Left lobe of liver (tissue), 2 donors: Measurements from ENCODE around the gene WASHC1. TPM values are rescaled to one million over a fixed set of nuclear protein-coding genes. Genes with fewer than 3 reads are reported as not detected.
A peak's percentile ranks its signal among the peaks of the same experiment; 100 is the strongest.
"Not testable (repeated sequence)": the region's sequence is repeated elsewhere in the genome, so short reads cannot be mapped to it uniquely, and the experiment has no call there.

Experiments used
- ATAC-seq: fragments of 200-7000 bp; cut with Tn5 transposase; one replicate; pipeline ENCODE4 v1.9.1; 2020; ENCODE audit warnings: mild to moderate bottlenecking, moderate library complexity
- DNase-seq: peaks from one replicate; pipeline ENCODE4 v3.0.0-alpha.2; 2020; ENCODE audit warnings: low spot score
- total RNA-seq: library from RNA; stranded (reverse); gene quantifications from one replicate; pipeline ENCODE4 v1.2.1, GENCODE V29; 2021
- donor health status: DM: no; HTN: no; CAD: no; lungs with moderate emphysema.
- donor health status: DM: no; HTN: yes; CAD: no.

Gene WASHC1, protein sequence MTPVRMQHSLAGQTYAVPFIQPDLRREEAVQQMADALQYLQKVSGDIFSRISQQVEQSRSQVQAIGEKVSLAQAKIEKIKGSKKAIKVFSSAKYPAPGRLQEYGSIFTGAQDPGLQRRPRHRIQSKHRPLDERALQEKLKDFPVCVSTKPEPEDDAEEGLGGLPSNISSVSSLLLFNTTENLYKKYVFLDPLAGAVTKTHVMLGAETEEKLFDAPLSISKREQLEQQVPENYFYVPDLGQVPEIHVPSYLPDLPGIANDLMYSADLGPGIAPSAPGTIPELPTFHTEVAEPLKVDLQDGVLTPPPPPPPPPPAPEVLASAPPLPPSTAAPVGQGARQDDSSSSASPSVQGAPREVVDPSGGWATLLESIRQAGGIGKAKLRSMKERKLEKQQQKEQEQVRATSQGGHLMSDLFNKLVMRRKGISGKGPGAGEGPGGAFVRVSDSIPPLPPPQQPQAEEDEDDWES
- total RNA-seq = 4.9 TPM

DNA sequence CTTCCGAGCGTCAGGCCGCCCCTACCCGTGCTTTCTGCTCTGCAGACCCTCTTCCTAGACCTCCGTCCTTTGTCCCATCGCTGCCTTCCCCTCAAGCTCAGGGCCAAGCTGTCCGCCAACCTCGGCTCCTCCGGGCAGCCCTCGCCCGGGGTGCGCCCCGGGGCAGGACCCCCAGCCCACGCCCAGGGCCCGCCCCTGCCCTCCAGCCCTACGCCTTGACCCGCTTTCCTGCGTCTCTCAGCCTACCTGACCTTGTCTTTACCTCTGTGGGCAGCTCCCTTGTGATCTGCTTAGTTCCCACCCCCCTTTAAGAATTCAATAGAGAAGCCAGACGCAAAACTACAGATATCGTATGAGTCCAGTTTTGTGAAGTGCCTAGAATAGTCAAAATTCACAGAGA lies at the start of gene WASHC1:
TSS of gene WASHC1 (minus strand) at position 101 of the 400 bp plus-strand sequence. CDS start 4,457 bp downstream, outside the sequence.
- not testable (repeated sequence) for DNase-seq, ATAC-seq

DNA sequence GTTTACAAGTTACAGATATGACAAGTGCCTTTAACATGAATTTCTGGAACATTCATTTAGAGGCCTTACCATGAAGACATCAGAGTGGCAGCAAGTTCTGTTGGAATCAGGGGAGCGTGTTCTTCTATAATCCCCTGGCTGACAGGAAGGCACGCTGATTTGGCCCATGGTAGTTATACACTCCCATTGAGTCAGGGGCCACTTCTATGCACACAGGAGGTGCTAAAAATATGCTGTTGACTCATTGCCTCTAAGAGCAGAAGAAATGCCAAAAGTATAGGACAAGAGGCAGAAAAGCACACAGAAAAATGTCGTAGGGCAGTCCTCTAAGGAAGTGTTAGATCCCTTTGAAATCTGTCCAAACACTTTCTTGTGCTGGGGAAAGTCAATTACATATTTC lies 49.1 kb upstream of the WASHC1 start:
- ATAC-seq, DNase-seq: not testable (repeated sequence)

DNA sequence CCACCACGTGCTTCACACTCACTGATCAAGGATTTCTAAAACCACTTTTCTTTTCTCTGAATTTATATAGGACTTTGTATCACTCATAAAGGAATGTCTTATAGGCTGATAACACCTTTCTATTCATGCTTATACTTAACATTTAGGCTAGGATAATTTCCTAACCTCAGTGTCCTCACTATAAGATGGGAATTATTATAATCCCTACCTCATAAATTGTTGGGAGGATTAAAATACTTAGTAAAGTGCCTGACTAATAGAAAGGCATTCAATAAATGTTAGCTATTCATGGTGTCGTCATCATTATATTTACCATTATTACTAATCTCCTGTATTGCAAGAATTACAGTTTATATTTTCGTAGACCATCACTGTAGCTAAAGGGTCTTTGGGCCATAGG lies 47.1 kb upstream of the WASHC1 start:
- DNase-seq, ATAC-seq: not testable (repeated sequence)

DNA sequence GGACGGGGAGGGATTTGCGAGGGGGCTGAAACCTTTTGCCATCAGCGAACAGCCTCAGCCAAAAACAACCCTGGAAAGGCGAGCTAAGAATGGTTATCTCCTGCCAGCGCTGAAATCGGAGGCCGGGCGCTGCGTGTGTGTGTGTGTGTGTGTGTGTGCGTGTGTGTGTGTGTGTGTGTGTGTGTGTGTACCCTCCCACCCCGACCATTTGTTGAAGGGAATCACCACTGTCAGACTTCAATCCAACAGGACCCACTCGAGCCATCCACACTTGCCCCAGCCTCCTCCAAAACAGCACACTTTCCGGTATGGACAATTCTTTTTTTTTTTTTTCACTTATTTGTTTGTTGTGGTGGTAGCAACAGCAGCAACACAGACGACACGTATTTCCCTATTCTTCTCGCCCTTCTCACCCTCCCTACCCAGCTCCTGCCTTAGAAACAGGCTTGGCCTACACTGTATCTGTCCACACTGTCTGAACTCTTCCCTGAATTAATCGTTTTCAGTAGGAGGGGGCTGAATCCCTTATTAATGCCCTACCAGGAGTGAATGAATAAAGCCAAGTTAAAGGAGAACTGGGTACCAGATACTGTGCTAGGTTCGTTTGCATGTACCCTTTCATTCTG lies 44.8 kb upstream of the WASHC1 start:
- ATAC-seq = peak; percentile 36
- DNase-seq = not testable (repeated sequence)

DNA sequence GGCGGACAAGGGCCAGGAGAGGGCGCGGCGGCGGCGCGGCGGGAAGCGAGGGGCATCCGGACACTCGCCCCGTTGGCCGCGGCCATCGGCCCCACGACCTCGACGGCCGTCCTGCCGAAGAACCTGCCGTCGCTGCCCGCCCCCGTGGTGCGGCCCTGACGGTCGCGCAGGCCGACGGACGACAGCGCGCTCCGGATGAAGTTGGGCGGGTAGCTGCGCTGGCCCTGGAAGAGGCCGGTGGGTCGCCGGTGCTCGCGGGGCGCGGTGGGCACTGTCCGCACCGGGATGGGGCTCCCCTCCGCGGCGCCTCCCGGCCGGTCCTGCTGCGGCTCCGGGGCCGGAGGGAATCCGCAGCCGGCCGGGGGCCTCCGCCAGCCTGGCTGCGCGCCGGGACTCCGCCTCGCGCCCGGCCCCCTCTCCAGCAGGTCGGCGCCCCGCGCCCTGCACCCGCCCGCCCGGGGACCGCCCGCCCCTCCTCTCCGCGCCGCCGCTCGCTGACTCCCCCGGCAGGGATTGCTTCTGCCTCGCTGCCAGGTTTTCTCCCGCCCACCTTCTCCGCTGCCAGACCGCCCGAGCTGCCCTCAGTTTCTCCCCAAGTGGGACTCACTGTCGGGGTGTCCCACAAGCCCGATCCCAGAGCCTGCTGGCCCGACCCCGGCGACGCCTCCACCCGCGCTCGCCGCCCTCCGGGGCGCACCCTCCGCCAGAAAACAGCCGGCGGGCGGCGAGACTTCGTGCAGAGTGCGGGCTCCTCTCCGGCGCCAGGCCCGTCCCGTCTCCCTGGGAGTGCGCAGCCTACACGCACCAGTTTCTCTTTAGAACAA lies 44.0 kb upstream of the WASHC1 start:
- ATAC-seq = peak; percentile 62
- DNase-seq = not testable (repeated sequence)

DNA sequence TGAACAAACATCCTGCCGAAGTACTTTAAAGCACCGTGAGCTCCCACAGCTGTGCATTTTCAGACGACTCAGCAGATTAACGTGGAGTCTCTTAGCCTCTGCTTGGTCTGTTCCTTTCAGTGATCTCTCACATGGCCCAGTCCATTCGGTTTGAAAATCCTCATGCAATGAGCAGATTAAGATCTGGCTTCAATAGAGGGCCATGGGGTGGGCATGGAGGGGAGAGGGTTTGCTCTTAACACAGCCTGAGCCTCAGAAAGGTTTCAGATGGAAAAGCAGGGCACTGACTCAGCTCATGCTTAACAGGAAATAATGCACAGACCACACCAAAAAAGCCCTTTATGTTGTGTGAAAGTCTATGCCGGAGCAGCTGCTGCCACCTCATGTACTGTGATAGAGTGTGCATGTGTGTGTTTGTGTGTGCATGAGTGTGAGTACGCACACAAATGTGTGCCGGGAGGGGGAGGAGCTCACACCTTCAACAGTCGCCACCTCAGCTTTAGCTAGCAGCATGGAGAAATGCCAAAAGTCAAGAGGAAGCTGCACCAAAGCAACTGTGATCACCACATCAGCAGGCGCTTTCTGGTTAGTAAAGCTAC lies 33.9 kb upstream of the WASHC1 start:
- DNase-seq = not testable (repeated sequence)
- peak; percentile 41 for ATAC-seq

DNA sequence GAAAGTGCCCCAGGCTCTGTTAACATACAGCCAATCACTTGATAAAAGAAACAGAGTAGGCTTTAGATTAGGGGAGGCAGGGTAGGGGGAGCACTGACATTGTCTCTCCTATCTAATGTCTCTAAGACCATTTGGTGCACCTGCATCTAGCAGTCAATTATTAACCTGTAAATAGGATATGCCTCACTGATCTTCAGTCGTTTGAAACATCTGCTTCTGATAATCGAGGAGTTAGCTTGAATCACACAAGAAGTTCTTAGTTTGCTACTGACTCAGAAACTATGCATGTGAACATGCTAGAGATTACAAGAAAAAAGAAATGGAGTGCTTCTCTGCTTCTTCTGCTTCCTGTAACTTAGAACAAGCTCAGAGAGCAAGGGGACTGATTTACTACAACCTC lies 23.4 kb upstream of the WASHC1 start:
- not testable (repeated sequence) for ATAC-seq, DNase-seq

DNA sequence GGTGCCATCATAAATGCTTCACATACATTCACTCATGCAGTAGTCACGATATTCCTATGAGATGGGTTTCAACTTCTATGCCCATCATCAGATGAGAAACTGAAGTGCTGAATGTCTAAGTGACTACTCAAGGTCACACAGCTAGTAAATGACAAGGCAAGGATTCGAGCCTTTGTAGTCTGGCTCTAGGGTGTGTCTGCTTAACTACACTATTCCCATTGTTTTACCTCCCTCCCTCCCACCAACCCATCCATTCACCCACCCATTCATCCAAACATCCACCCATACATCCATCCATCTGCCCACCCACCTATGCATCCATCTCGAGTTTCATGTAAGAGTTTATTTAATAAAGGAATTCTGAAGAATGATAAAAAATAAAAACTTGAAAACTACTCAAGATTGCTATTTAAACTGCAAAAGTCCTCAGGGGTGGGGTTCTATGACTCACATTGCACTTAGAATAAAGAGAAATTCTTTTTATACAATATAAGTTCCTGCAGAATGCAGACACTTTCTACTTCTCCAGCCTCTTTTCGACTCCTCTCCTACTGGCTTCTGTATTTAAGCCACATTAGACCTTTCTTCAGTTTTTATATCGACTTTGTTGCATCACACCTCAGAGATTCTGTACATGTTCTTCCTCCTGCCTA lies 19.1 kb upstream of the WASHC1 start:
- not testable (repeated sequence) for ATAC-seq, DNase-seq

DNA sequence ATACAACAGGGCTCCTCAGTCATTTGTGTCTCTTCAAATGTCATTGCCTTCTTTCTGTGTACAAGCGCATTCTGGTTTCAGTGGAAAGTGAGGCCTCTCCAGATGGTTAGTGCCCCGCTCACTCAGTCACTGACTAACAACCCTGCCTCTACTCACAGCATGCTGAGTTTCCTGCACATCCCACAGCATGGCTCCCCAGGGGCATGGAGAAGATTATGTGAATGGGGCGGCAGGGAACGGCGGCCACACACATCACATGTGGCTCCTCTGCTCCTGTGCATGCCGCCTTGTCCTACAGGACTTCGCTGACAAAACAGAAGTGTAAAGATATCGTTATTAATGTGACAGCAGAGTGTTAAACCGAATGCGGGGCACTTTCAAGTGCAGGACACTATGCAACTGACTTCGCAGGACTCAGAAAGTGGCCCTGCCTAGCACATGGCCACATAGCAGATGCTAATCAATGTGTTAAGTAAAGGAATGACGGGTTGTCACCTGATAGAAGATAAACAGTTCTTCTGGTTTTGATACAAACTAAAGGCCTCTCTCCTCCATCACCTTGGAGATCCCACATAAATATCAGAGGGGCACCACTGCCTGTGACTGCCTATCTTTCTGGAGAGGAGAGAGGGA lies 17.5 kb upstream of the WASHC1 start:
- not testable (repeated sequence) for ATAC-seq, DNase-seq

DNA sequence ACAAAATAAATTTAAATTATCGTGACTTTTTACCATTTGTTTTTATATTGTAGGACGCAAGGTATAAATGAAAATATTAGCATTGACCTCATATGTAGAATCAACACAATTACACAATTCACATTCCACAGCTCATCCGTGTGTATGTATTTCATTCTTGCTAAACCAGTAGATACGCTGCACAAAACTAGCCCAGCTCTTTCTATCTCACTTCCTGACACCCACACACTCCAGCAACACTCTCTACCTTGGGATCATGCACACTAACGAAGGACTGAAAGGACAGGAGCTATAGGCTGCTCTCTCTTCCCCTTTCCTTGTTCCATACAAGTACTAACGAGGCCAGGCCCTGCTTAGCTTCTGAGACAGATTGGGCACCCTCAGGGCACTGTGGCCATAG lies 16.9 kb upstream of the WASHC1 start:
- DNase-seq, ATAC-seq: not testable (repeated sequence)

DNA sequence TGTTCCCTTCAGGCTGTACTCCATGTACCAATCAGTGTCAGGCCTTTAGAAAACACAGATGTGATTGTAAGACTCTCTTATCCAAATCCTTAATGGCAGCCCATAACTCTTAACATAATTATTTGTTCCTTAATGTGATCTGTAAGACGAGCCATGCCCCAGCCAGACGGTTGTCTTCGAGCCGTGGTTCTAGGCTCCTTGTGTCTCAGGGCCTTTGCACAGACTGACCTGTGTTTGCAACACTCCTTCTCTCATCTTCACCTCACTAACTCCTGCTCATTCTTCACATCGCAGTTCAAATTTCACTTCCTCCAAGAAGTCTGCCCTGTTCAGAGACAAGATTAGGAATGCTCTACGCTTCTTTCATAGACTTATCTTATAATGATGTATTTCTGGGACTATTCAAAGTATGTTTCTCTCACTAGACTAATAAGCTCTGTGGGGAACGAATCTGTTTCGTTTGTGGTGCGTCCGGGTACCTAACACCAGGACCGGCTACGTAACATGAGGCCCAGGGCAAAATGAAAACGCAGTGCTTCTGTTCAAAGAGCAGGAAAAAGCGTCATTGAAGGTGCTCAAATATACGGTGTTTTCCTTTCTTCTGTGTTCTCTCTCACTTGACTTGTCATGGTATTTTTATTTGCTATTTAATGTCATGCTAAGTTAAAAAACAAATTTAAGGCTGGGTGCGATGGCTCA lies 16.1 kb upstream of the WASHC1 start:
- DNase-seq, ATAC-seq: not testable (repeated sequence)

DNA sequence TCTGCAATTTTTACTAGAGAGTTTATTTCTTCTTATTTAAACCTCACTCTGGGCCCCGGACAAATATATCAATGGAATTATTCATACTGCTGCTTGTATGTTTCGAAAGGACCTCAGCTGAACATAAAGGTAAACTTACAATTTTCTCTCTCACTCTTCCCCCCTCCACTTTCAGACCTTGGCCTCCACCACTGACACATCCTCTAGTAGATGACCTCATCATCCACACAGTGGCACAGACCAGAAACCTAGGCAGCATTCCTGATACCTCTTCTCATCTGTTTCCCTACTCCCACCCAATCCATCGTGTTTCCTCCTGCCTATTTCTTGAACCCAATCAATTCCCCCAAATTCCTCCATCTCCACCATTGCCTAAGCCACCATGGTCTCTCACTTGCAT lies 15.2 kb upstream of the WASHC1 start:
- not testable (repeated sequence) for DNase-seq, ATAC-seq

DNA sequence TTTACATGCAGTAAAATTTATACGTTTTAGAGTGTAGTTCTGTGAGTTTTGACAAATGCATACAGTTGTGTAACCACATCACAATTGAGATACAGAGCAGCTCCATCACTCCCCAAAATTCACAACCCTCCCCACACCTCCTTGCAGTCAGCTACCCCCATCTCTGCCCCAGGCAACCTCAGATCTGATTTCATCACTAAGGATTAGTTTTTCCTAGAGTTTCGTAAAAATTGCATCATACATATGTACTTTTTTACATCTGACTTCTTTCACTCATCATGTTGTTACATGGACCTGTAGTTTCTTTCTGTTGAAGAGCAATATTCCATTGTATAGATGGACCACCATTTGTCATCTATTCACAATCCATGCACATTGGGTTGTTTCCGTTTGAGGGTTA lies 14.4 kb upstream of the WASHC1 start:
- DNase-seq, ATAC-seq: not testable (repeated sequence)

DNA sequence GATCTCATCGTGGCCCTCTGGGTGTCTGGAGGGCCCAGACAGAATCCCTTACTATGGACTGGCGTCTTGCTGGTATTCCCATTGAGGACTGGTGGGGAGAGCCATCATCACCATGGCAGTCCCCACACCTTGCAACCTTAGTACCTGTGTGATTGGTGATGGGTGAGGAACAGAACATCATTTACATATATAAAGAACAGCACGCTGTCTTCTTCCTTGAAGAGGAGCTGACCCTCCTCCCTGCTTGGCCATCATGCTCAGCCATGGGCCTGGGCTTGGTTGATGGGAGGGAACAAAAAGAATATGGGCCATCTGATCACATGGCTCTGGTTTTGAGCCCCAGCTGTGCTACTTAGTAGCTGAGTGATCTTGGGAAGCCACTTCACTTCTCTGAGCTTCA lies 13.9 kb upstream of the WASHC1 start:
- not testable (repeated sequence) for ATAC-seq, DNase-seq

DNA sequence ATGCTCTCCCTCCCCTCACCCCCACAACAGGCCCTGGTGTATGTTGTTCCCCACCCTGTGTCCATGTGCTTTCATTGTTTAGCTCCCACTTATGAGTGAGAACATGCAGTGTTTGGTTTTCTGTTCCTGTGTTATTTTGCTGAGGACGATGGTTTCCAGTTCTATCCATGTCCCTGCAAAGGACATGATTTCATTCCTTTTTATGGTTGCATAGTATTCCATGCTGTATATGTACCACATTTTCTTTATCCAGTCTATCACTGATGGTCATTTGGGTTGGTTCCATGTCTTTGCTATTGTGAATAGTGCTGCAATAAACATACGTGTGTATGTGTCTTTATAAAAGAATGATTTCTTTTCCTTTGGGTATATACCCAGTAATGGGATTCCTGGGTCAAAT lies 12.6 kb upstream of the WASHC1 start:
- ATAC-seq, DNase-seq: not testable (repeated sequence)

DNA sequence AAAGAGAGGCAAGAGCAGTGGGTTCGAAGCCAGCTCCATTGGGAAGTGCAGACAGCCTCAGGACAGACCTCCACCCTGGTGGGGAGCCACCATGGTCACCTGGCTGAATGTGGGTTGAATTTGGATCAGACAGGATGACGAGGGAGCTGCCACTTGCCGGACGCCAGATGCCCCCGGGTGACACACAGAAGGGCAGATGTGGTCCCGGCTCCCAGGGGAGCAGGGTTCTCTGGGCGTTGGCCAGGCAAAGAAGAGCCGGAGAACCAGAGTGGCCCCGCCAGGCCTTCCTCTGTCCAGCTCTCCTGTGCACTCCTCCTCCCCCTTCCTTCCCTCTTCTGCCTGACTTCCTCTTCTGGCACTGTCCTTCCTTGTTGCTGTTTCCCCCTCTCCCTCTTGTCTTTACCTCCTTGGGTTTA lies 12.0 kb upstream of the WASHC1 start:
- ATAC-seq = peak; percentile 54
- not testable (repeated sequence) for DNase-seq

DNA sequence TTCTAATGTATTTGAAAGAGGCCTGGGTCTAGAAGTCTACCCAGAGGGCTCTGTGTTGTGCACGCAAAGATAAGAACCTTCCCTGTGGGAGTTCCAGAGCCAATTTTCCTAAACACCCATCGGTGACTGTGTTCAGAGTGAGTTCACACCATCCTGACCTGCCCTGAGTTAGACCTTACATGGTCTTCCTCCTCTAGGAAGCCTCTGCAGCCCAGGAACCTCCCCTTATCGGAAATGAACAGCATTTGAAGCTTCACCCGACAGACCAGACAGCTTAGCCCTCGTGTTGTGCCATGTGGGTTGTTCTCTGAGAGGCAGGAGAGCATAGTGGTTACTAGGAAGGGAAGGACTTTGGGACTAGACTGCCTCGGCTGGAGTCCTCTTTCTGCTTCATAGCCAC lies 3.1 kb upstream of the WASHC1 start:
- not testable (repeated sequence) for ATAC-seq, DNase-seq

DNA sequence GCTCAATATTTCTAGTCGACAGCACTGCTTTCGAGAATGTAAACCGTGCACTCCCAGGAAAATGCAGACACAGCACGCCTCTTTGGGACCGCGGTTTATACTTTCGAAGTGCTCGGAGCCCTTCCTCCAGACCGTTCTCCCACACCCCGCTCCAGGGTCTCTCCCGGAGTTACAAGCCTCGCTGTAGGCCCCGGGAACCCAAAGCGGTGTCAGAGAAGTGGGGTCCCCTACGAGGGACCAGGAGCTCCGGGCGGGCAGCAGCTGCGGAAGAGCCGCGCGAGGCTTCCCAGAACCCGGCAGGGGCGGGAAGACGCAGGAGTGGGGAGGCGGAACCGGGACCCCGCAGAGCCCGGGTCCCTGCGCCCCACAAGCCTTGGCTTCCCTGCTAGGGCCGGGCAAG lies 481 bp downstream of the WASHC1 start:
- DNase-seq, ATAC-seq: not testable (repeated sequence)

DNA sequence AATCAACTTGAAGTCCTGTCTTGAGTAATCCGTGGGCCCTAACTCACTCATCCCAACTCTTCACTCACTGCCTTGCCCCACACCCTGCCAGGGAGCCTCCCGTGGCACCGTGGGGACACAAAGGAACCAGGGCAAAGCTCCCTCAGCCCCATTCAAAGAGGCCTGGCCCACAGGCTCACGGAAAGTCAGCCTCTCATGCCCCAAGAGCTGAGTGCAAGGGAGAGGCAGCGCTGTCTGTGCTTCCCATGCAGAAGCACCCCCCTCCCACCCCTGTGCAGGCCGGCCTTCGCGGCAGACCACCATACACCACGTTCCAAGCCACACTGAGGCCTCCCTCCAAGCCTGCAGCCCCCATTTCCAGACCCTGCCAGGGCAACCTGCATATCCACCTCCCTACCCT lies 7.6 kb downstream of the WASHC1 start:
- DNase-seq, ATAC-seq: not testable (repeated sequence)
